Parathyroid adenoma (tissue), 2 donors: ENCODE results near the gene ACAD10.

Source experiments
- H2AFZ ChIP-seq: fragments of 300-600 bp; sonication (generic); one replicate; pipeline ENCODE4 v1.7.0; 2017; ENCODE audit warnings: antibody characterized with exemption, mild to moderate bottlenecking
- H3K27ac ChIP-seq: fragments of 300-600 bp; sonication (generic); one replicate; pipeline ENCODE4 v1.7.0; 2017
- H3K27me3 ChIP-seq: fragments of 300-600 bp; sonication (generic); one replicate; pipeline ENCODE4 v1.7.0; 2017; ENCODE audit warnings: low read length; ENCODE audit not compliant: control insufficient read depth, insufficient read depth
- H3K36me3 ChIP-seq: fragments of 300-600 bp; sonication (generic); one replicate; pipeline ENCODE4 v1.7.0; 2017; ENCODE audit warnings: low read length; ENCODE audit not compliant: control insufficient read depth, insufficient read depth
- H3K4me1 ChIP-seq: fragments of 300-600 bp; sonication (generic); one replicate; pipeline ENCODE4 v1.7.0; 2017; ENCODE audit warnings: control low read depth
- H3K4me2 ChIP-seq: fragments of 300-600 bp; sonication (generic); one replicate; pipeline ENCODE4 v1.7.0; 2017; ENCODE audit warnings: low read length
- H3K4me3 ChIP-seq: fragments of 300-600 bp; sonication (generic); one replicate; pipeline ENCODE4 v1.7.0; 2017; ENCODE audit warnings: low read depth, low read length
- H3K79me2 ChIP-seq: fragments of 300-600 bp; sonication (generic); one replicate; pipeline ENCODE4 v1.7.0; 2017; ENCODE audit warnings: control low read depth
- H3K9ac ChIP-seq: fragments of 300-600 bp; sonication (generic); one replicate; pipeline ENCODE4 v1.7.0; 2017; ENCODE audit warnings: mild to moderate bottlenecking
- H3K9me3 ChIP-seq: fragments of 300-600 bp; sonication (generic); one replicate; pipeline ENCODE4 v1.7.0; 2017; ENCODE audit warnings: low read length; ENCODE audit not compliant: control insufficient read depth
- CTCF ChIP-seq: fragments of 300-600 bp; sonication (generic); IDR thresholded peaks from one replicate; pipeline ENCODE4 v1.7.0; 2017; ENCODE audit warnings: antibody characterized with exemption, mild to moderate bottlenecking
- donor health status: primary hyperparathyroidism.

The ACAD10 gene

DNA sequence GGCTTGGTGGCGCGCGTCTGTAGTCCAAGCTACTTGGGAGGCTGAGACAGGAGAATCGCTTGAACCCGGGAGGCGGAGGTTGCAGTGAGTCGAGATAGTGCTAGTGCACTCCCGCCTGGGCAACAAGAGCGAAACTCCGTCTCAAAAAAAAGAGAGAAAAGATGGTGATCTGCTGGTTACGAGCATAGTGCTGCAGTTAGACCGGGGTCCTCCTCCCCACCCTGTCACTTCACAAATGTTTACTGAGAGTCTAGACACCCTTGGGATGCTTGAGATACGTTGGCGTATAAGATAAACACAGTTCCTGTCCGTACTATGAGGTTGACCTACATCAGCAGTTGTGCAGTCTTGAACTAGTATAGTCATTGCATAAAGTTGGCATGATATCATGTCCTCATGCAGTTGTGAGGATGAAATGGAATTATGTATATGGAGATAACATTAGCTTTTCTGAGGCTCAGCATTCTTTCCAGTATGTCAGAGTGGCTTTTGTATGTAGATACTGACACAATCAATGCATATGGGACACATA lies 787 bp downstream of the ACAD10 start:
- no peaks in the 10 kb centered on the region for H3K27me3 ChIP-seq
- H3K4me3 ChIP-seq, result peak overlapping the region; percentile 93
- H3K9me3 ChIP-seq, result no peaks in the 10 kb centered on the region
- H3K4me2 ChIP-seq, result peak overlapping the region; percentile 97
- H3K4me1 ChIP-seq, result peaks cover 6% of the 10 kb centered on the region
- H3K9ac ChIP-seq, result no peak overlapping the region
- peaks cover 17% of the 10 kb centered on the region for H3K79me2 ChIP-seq
- no peak for TF ChIP-seq CTCF
- H2AFZ ChIP-seq, result peak overlapping the region; percentile 92
- H3K36me3 ChIP-seq, result no peaks in the 10 kb centered on the region
- peak overlapping the region; percentile 79 for H3K27ac ChIP-seq

- Histone ChIP-seq H3K9ac (no peak overlapping the region), H3K4me3 (no peak overlapping the region), H3K79me2 (peaks cover 19% of the 10 kb centered on the region), H2AFZ (no peak overlapping the region), H3K9me3 (no peaks in the 10 kb centered on the region), H3K27ac (no peak overlapping the region), H3K4me2 (peak overlapping the region; percentile 97), H3K4me1 (peaks cover 6% of the 10 kb centered on the region), H3K36me3 (no peaks in the 10 kb centered on the region), H3K27me3 (no peaks in the 10 kb centered on the region)
- no peak for TF ChIP-seq CTCF
Observed at GRCh38 chr12:111687255-111687654, 1.4 kb downstream of the ACAD10 start.

DNA sequence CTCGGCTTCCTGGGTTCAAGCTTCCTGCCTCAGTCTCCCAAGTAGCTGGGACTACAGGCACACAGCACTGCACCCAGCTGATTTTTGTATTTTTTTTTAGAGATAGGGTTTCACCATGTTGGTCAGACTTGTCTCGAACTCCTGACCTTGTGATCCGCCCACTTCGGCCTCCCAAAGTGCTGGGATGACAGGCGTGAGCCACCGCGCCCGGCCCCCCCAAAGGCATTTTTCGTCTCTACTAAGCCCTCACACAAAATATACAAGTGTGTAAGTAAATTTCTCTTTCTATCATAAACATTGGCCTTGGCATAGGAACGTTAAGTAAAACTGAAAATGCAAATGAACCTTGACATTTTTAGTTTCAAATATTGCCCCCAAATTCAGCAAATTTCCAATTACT lies 2.1 kb downstream of the ACAD10 start:
- no peak overlapping the region for H3K27ac ChIP-seq
- H3K9me3 ChIP-seq, result no peaks in the 10 kb centered on the region
- peaks cover 6% of the 10 kb centered on the region for H3K4me1 ChIP-seq
- H2AFZ ChIP-seq, result no peak overlapping the region
- no peak overlapping the region for H3K9ac ChIP-seq
- peaks cover 24% of the 10 kb centered on the region for H3K79me2 ChIP-seq
- H3K4me2 ChIP-seq, result no peak overlapping the region
- H3K4me3 ChIP-seq, result no peak overlapping the region
- no peaks in the 10 kb centered on the region for H3K36me3 ChIP-seq
- H3K27me3 ChIP-seq, result no peaks in the 10 kb centered on the region
- TF ChIP-seq CTCF, result no peak

DNA sequence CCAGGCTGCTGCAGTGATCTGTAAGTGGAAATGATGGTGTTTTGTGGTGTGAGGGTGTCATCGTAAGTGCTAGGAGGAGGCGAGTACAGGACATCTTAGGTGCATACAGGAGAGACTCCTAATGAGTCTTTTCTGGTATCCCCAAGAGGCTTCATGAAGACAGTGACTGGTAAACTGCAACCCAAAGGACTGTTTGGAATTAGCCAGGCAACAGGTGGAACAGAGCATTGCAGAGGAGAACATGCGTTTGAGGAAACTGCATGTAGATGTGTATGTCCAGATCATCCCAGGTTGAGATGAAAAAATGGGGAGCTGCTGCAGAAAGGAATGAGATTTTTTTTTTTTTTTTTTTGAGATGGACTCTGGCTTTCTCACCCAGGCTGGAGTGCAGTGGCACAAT lies 5.4 kb downstream of the ACAD10 start:
- Histone ChIP-seq H3K27me3 (no peaks in the 10 kb centered on the region), H3K36me3 (no peaks in the 10 kb centered on the region)

More for the DNA sequence above, 5.4 kb downstream of the ACAD10 start:
- Histone ChIP-seq H3K79me2 (peaks cover 10% of the 10 kb centered on the region), H2AFZ (no peak overlapping the region), H3K9ac (no peak overlapping the region), H3K4me3 (no peak overlapping the region), H3K9me3 (no peaks in the 10 kb centered on the region), H3K27ac (no peak overlapping the region), H3K4me1 (no peaks in the 10 kb centered on the region), H3K4me2 (no peak overlapping the region)
- TF ChIP-seq CTCF, result no peak
